ENCODE data around the gene CYSTM1. TPM values are rescaled to one million over a fixed set of nuclear protein-coding genes. Genes with fewer than 3 reads are reported as not detected.
A peak's percentile ranks its signal among the peaks of the same experiment; 100 is the strongest.
"Not testable (repeated sequence)": the region's sequence is repeated elsewhere in the genome, so short reads cannot be mapped to it uniquely, and the experiment has no call there.

CYSTM1 gene
- total RNA-seq, 1 donor from 2014 or later, result 93.3 TPM

DNA sequence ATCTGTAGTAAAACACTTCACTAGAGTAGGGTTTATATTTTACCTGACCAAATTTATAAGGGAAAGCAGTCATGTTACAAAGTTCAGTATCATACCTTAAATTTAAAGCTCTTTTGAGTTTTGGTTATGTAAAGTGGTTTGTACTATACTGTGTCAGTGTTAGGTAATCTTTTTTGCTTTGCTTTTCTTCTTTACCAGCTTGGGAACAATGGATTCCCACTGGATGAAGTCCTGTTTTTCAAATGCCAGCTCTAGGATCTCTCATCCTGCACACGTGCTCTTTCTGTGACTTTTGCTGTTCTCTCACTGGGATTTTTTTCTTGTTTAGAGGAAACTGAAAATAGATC is 15.9 kb downstream of the CYSTM1 start:
- TF ChIP-seq, protein P1, sequence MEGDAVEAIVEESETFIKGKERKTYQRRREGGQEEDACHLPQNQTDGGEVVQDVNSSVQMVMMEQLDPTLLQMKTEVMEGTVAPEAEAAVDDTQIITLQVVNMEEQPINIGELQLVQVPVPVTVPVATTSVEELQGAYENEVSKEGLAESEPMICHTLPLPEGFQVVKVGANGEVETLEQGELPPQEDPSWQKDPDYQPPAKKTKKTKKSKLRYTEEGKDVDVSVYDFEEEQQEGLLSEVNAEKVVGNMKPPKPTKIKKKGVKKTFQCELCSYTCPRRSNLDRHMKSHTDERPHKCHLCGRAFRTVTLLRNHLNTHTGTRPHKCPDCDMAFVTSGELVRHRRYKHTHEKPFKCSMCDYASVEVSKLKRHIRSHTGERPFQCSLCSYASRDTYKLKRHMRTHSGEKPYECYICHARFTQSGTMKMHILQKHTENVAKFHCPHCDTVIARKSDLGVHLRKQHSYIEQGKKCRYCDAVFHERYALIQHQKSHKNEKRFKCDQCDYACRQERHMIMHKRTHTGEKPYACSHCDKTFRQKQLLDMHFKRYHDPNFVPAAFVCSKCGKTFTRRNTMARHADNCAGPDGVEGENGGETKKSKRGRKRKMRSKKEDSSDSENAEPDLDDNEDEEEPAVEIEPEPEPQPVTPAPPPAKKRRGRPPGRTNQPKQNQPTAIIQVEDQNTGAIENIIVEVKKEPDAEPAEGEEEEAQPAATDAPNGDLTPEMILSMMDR (IDR thresholded peaks at IDR 0.05; ENCODE audit: borderline replicate concordance), result no peak

DNA sequence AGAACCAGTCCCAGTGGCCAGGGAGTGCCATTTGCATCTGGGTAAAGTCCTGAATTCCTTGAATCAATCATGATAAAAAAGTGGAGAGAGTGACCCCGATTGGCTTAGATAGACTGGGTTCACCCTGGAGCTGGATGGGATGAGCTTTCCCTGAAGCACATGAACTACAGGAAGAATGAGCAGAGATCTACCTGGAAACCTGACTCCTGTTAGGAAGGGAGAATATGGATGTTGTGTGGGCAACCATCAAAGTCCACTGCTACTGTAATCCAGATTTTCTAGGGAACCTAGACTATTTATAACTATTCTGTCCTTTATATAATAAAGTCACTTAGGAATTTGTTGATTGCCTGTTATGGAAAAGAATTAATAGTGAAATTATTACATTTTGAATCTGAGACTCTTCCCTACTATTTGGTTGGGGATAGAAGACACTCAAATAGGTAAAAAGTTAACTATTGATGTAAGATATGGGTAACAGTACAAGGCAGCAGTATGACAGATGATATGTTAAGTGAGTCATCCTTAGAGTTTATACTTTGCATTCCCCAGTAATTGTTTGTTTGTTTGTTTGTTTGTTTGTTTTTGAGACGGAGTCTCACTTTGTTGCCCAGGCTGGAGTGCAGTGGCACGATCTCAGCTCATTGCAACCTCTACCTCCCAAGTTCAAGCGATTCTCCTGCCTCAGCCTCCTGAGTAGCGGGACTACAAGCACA is 17.9 kb downstream of the CYSTM1 start:
- H3K27me3 ChIP-seq (ENCODE audit: low read depth), result no peaks in the 10 kb centered on the region
- no peak for DNase-seq
- peaks cover 56% of the 10 kb centered on the region for H3K4me1 ChIP-seq
- TF ChIP-seq, protein P1 (IDR thresholded peaks at IDR 0.05; ENCODE audit: borderline replicate concordance), result no peak
- peak overlapping the region; percentile 79 for H3K27ac ChIP-seq (replicated peaks)
- intact Hi-C loops (cut with micrococcal nuclease), result no loop called here
- H3K9me3 ChIP-seq (replicated peaks), result no peaks in the 10 kb centered on the region
- H3K36me3 ChIP-seq, result peaks cover 9% of the 10 kb centered on the region
- no peak overlapping the region for H3K4me3 ChIP-seq

More for the DNA sequence above, 15.9 kb downstream of the CYSTM1 start:
- intact Hi-C loops (cut with micrococcal nuclease), result no loop called here
- Histone ChIP-seq H3K27me3 (ENCODE audit: low read depth) (no peaks in the 10 kb centered on the region), H3K4me3 (peak overlapping the region; percentile 32), H3K4me1 (peaks cover 68% of the 10 kb centered on the region), H3K36me3 (peaks cover 9% of the 10 kb centered on the region), H3K27ac (replicated peaks) (peak overlapping the region; percentile 79), H3K9me3 (replicated peaks) (no peaks in the 10 kb centered on the region)
- DNase-seq, result no peak

DNA sequence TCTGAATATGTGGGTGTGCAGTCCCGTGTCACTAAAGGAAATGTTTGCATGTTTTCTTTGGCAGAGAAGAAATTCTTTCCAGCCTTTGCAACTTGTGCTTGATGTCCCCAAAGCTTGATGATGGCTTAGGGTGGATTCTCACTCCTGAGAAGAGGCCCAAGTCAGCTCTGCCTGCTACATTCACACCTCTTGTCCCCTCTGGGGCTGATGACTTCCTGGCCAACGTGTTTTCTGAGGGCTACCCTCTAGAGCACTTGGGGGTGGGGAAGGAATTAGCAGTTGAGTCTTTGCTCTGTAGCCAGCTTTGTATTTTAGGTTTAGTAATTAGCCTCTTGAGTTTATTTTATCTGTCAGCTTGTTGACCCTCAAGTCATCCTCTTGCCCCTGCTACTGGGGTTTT is 19.7 kb downstream of the CYSTM1 start:
- Histone ChIP-seq H3K9me3 (replicated peaks) (no peaks in the 10 kb centered on the region), H3K4me3 (no peak overlapping the region), H3K27me3 (ENCODE audit: low read depth) (no peaks in the 10 kb centered on the region), H3K36me3 (peaks cover 9% of the 10 kb centered on the region), H3K27ac (replicated peaks) (no peak overlapping the region), H3K4me1 (peaks cover 52% of the 10 kb centered on the region)
- no peak for DNase-seq
- intact Hi-C loops (cut with micrococcal nuclease), result no loop called here
- TF ChIP-seq, protein P1 (IDR thresholded peaks at IDR 0.05; ENCODE audit: borderline replicate concordance), result no peak

DNA sequence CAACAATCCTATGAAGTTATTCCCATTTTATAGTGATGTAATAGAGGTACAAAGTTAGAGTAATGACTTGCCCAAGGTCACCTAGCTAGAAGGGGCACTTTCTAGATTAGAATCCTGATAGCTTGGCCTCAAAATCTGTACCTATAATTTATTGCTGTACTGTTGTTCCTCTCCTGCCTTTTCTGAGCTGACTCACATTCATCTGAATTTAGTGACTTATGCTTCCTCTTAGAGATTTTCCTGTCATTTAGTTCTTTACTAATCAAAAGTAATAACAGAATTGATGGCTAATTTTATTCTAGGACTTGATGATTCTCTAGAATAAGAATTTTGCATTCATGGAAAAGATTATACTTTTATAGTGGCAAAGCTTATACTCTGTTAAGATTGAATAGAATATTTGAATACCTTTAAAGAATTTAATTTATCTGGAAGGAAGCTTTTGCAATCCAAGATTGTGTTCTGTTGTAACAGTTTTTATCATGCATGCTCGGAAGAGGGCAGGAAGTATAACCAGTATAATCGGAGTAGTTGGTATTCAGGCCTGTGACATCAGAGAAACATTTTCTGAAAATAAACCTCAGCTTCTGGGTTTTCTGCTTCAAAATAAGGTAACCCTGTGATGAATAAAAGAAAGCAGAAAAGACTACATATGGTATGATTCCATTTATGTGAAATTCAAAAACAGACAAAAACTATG is 21.3 kb downstream of the CYSTM1 start:
- DNase-seq, result no peak
- H3K36me3 ChIP-seq, result peaks cover 9% of the 10 kb centered on the region
- H3K27ac ChIP-seq (replicated peaks), result no peak overlapping the region
- no peaks in the 10 kb centered on the region for H3K27me3 ChIP-seq (ENCODE audit: low read depth)
- intact Hi-C loops (cut with micrococcal nuclease), result no loop called here
- H3K4me3 ChIP-seq, result no peak overlapping the region
- peaks cover 36% of the 10 kb centered on the region for H3K4me1 ChIP-seq
- TF ChIP-seq, protein P1 (IDR thresholded peaks at IDR 0.05; ENCODE audit: borderline replicate concordance), result no peak
- no peaks in the 10 kb centered on the region for H3K9me3 ChIP-seq (replicated peaks)

DNA sequence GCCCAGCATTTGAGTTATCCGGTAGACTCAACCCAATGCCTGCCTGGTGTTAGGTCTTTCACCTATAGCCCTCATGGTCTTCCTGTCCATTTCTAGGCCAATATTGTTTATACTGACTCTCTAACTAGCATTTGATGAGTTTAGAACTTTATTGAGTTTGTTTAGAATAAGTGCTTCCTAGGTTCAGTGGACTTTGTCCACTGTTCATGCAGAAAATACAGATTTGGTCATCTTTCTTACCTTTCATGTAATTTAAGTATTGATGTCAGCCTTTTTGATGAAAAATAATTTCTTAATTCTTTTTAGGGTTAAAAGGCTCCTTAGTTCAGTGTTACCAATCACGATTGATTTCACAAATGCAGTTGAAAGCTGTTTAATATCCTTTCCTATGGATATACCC is 22.0 kb downstream of the CYSTM1 start:
- no peak for DNase-seq
- Histone ChIP-seq H3K36me3 (peaks cover 9% of the 10 kb centered on the region), H3K27ac (replicated peaks) (no peak overlapping the region), H3K9me3 (replicated peaks) (no peaks in the 10 kb centered on the region), H3K4me3 (no peak overlapping the region), H3K27me3 (ENCODE audit: low read depth) (no peaks in the 10 kb centered on the region), H3K4me1 (peaks cover 30% of the 10 kb centered on the region)
- intact Hi-C loops (cut with micrococcal nuclease), result no loop called here
- TF ChIP-seq, protein P1 (IDR thresholded peaks at IDR 0.05; ENCODE audit: borderline replicate concordance), result no peak

DNA sequence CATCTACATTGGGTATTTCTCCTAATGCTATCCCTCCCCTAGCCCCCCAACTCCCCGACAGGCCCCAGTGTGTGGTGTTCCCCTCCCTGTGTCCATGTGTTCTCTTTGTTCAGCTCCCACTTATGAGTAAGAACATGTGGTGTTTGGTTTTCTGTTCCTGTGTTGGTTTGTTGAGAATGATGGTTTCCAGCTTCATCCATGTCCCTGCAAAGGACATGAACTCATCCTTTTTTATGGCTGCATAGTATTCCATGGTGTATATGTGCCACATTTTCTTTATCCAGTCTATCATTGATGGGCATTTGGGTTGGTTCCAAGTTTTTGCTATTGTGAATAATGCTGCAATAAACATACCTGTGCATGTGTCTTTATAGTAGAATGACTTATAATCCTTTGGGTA is 23.9 kb downstream of the CYSTM1 start:
- H3K27me3 ChIP-seq (ENCODE audit: low read depth); intact Hi-C loops (cut with micrococcal nuclease); H3K9me3 ChIP-seq (replicated peaks); DNase-seq; H3K27ac ChIP-seq (replicated peaks); H3K4me3 ChIP-seq; H3K36me3 ChIP-seq: not testable (repeated sequence)
- peaks cover 22% of the 10 kb centered on the region for H3K4me1 ChIP-seq

Data from left ventricle myocardium inferior (tissue), 1 donor.